Activated T-helper 2 cell treated with anti-CD3 and anti-CD28 coated beads, Interferon-gamma antibody, Interleukin-2, Interleukin-4, amounts not matched to agents 10 μg/mL and 5 μg/mL and 100 μg/mL, durations not matched to agents 14 hours and 24 hours and 36 hours (primary cell): ENCODE measurements around the gene DDX10. TPM values are rescaled to one million over a fixed set of nuclear protein-coding genes. Genes with fewer than 3 reads are reported as not detected.

ENCODE experiments used
- DNase-seq: peaks from one replicate; pipeline ENCODE4 v3.0.0; 2021; ENCODE audit warnings: low spot score
- H3K27ac Mint-ChIP-seq: one replicate; pipeline ENCODE4 v1.8.0; 2021; ENCODE audit warnings: mixed read lengths
- H3K27me3 Mint-ChIP-seq: one replicate; pipeline ENCODE4 v1.8.0; 2021; ENCODE audit warnings: low read depth, mixed read lengths
- H3K36me3 Mint-ChIP-seq: one replicate; pipeline ENCODE4 v1.8.0; 2021; ENCODE audit warnings: low read depth, mixed read lengths
- H3K4me1 Mint-ChIP-seq: one replicate; pipeline ENCODE4 v1.8.0; 2021; ENCODE audit warnings: low read depth, mixed read lengths
- H3K4me3 Mint-ChIP-seq: one replicate; pipeline ENCODE4 v1.8.0; 2021; ENCODE audit warnings: low read depth, mild to moderate bottlenecking, moderate library complexity, mixed read lengths
- H3K9me3 Mint-ChIP-seq: one replicate; pipeline ENCODE4 v1.8.0; 2021; ENCODE audit warnings: mixed read lengths
- intact Hi-C: fragments of 100-400 bp; cut with micrococcal nuclease; formaldehyde crosslinking; loops from one replicate; pipeline ENCODE4 v1.15.1; 2023
- total RNA-seq: library from RNA; stranded (reverse); gene quantifications from 2 replicates; pipeline ENCODE4 v1.2.3, GENCODE V29; 2022

The DDX10 gene
- 57.8 TPM in 2 replicates for total RNA-seq

GRCh38 chr11:108664730-108665525 is at the start of gene DDX10:
DDX10 (plus strand) TSS chr11:108665069; CDS start chr11:108665154, 85 bp downstream.
- peaks cover 22% of the 10 kb centered on the region for H3K36me3 Mint-ChIP-seq
- peaks cover 6% of the 10 kb centered on the region for H3K27me3 Mint-ChIP-seq
- H3K4me1 Mint-ChIP-seq = peaks cover 28% of the 10 kb centered on the region
- intact Hi-C loops = loop anchor here (1.0 to 10.0 kb wide), 5 partner anchors 168 to 1100 kb away; partner anchors contain the start of genes ACAT1, ALKBH8, ATM and C11orf65
- H3K27ac Mint-ChIP-seq = peak within 1 kb of the TSS; percentile 97
- peak; percentile 98 for DNase-seq
- peak within 1 kb of the TSS; percentile 99 for H3K4me3 Mint-ChIP-seq
- no peaks in the 10 kb centered on the region for H3K9me3 Mint-ChIP-seq

GRCh38 chr11:108616549-108616948 is 48.3 kb upstream of the DDX10 start:
- no peak for DNase-seq
- Mint-ChIP-seq H3K4me1 (peaks cover 9% of the 10 kb centered on the region), H3K9me3 (no peaks in the 10 kb centered on the region), H3K27me3 (peaks cover 23% of the 10 kb centered on the region), H3K4me3 (no peak overlapping the region), H3K36me3 (no peaks in the 10 kb centered on the region), H3K27ac (no peak overlapping the region)
- intact Hi-C loops = no loop called here

- no peak overlapping the region for H3K27ac Mint-ChIP-seq
- H3K9me3 Mint-ChIP-seq = no peaks in the 10 kb centered on the region
- no peak for DNase-seq
- intact Hi-C loops = no loop called here
- H3K36me3 Mint-ChIP-seq = no peaks in the 10 kb centered on the region
- H3K27me3 Mint-ChIP-seq = peaks cover 24% of the 10 kb centered on the region
- H3K4me3 Mint-ChIP-seq = no peak overlapping the region
- H3K4me1 Mint-ChIP-seq = peaks cover 11% of the 10 kb centered on the region
These were observed 47.8 kb upstream of the DDX10 start for GRCh38 chr11:108617055-108617454.

- H3K27ac Mint-ChIP-seq = no peak overlapping the region
- no peak for DNase-seq
- intact Hi-C loops = no loop called here
- H3K4me3 Mint-ChIP-seq = no peak overlapping the region
- H3K36me3 Mint-ChIP-seq = no peaks in the 10 kb centered on the region
- H3K27me3 Mint-ChIP-seq = peaks cover 28% of the 10 kb centered on the region
- H3K4me1 Mint-ChIP-seq = peaks cover 15% of the 10 kb centered on the region
- H3K9me3 Mint-ChIP-seq = no peaks in the 10 kb centered on the region
These were observed 46.3 kb upstream of the DDX10 start for GRCh38 chr11:108618529-108618928.

- H3K4me3 Mint-ChIP-seq = no peak overlapping the region
- intact Hi-C loops = loop anchor here (2.0 to 10.0 kb wide), 3 partner anchors 106 to 1474 kb away; partner anchors contain the start of gene ZC3H12C
- peaks cover 3% of the 10 kb centered on the region for H3K9me3 Mint-ChIP-seq
- H3K4me1 Mint-ChIP-seq = peaks cover 32% of the 10 kb centered on the region
- H3K27ac Mint-ChIP-seq = no peak overlapping the region
- no peak for DNase-seq
- H3K36me3 Mint-ChIP-seq = no peaks in the 10 kb centered on the region
- peaks cover 35% of the 10 kb centered on the region for H3K27me3 Mint-ChIP-seq
These were observed 43.7 kb upstream of the DDX10 start for GRCh38 chr11:108620958-108621772.

GRCh38 chr11:108622341-108622740 is 42.5 kb upstream of the DDX10 start:
- H3K36me3 Mint-ChIP-seq = no peaks in the 10 kb centered on the region
- H3K9me3 Mint-ChIP-seq = peaks cover 5% of the 10 kb centered on the region
- no peak for DNase-seq
- peaks cover 34% of the 10 kb centered on the region for H3K4me1 Mint-ChIP-seq
- H3K27me3 Mint-ChIP-seq = peaks cover 32% of the 10 kb centered on the region
- no peak overlapping the region for H3K4me3 Mint-ChIP-seq
- no peak overlapping the region for H3K27ac Mint-ChIP-seq
- intact Hi-C loops = loop anchor here (10.0 kb wide), 1 partner anchor 1472 kb away; the partner anchor contains the start of gene ZC3H12C

GRCh38 chr11:108624196-108624925 is 40.5 kb upstream of the DDX10 start:
- intact Hi-C loops = loop anchor here (1.0 to 10.0 kb wide), 6 partner anchors 31 to 1470 kb away; partner anchors contain the start of genes C11orf65, EXPH5 and ZC3H12C
- H3K4me1 Mint-ChIP-seq = peaks cover 35% of the 10 kb centered on the region
- no peak for DNase-seq
- H3K4me3 Mint-ChIP-seq = peak overlapping the region; percentile 10
- peaks cover 21% of the 10 kb centered on the region for H3K27me3 Mint-ChIP-seq
- peaks cover 10% of the 10 kb centered on the region for H3K9me3 Mint-ChIP-seq
- H3K36me3 Mint-ChIP-seq = no peaks in the 10 kb centered on the region
- H3K27ac Mint-ChIP-seq = peak overlapping the region; percentile 47

- intact Hi-C loops = loop anchor here (10.0 kb wide), 1 partner anchor 1466 kb away; the partner anchor contains the start of gene ZC3H12C
These were observed 36.5 kb upstream of the DDX10 start for GRCh38 chr11:108628326-108628725.

GRCh38 chr11:108628812-108629211 is 36.1 kb upstream of the DDX10 start:
- Mint-ChIP-seq H3K27ac (no peak overlapping the region), H3K4me3 (no peak overlapping the region), H3K27me3 (peaks cover 18% of the 10 kb centered on the region), H3K36me3 (no peaks in the 10 kb centered on the region), H3K9me3 (peaks cover 10% of the 10 kb centered on the region), H3K4me1 (peaks cover 20% of the 10 kb centered on the region)
- DNase-seq = no peak
- intact Hi-C loops = loop anchor here (10.0 kb wide), 1 partner anchor 1466 kb away; the partner anchor contains the start of gene ZC3H12C

More at GRCh38 chr11:108628326-108628725, 36.5 kb upstream of the DDX10 start:
- DNase-seq = no peak
- Mint-ChIP-seq H3K36me3 (no peaks in the 10 kb centered on the region), H3K27ac (no peak overlapping the region), H3K4me1 (peaks cover 20% of the 10 kb centered on the region), H3K4me3 (no peak overlapping the region), H3K27me3 (peaks cover 19% of the 10 kb centered on the region), H3K9me3 (peaks cover 10% of the 10 kb centered on the region)

- H3K9me3 Mint-ChIP-seq = peaks cover 10% of the 10 kb centered on the region
- no peak overlapping the region for H3K4me3 Mint-ChIP-seq
- H3K27ac Mint-ChIP-seq = no peak overlapping the region
- H3K4me1 Mint-ChIP-seq = peaks cover 16% of the 10 kb centered on the region
- intact Hi-C loops = loop anchor here (10.0 kb wide), 1 partner anchor 1466 kb away; the partner anchor contains the start of gene ZC3H12C
- DNase-seq = no peak
- no peaks in the 10 kb centered on the region for H3K36me3 Mint-ChIP-seq
- H3K27me3 Mint-ChIP-seq = peaks cover 19% of the 10 kb centered on the region
These were observed 35.6 kb upstream of the DDX10 start for GRCh38 chr11:108629274-108629673.

GRCh38 chr11:108632041-108632704 is 32.7 kb upstream of the DDX10 start:
- DNase-seq = no peak
- Mint-ChIP-seq H3K36me3 (no peaks in the 10 kb centered on the region), H3K4me1 (peaks cover 3% of the 10 kb centered on the region), H3K4me3 (no peak overlapping the region), H3K27ac (no peak overlapping the region), H3K9me3 (peaks cover 6% of the 10 kb centered on the region), H3K27me3 (peaks cover 25% of the 10 kb centered on the region)
- intact Hi-C loops = no loop called here
